Activated T-helper 1 cell treated with anti-CD3 and anti-CD28 coated beads, Interleukin-2, amount 50 U/mL, for 16 hours (primary cell): ENCODE data around the gene JMY.
"Not testable (repeated sequence)": the region's sequence is repeated elsewhere in the genome, so short reads cannot be mapped to it uniquely, and the experiment has no call there.

ENCODE experiments used
- DNase-seq, 2 donors: peaks; one replicate each; pipeline ENCODE4 v3.0.0-alpha.2; 2020; ENCODE audit warnings: low read depth in 1 of 2, low spot score in 1 of 2

The JMY gene

GRCh38 chr5:79236362-79236969 is 535 bp downstream of the JMY start:
- peak; percentile 16 to 26 for DNase-seq

DNA sequence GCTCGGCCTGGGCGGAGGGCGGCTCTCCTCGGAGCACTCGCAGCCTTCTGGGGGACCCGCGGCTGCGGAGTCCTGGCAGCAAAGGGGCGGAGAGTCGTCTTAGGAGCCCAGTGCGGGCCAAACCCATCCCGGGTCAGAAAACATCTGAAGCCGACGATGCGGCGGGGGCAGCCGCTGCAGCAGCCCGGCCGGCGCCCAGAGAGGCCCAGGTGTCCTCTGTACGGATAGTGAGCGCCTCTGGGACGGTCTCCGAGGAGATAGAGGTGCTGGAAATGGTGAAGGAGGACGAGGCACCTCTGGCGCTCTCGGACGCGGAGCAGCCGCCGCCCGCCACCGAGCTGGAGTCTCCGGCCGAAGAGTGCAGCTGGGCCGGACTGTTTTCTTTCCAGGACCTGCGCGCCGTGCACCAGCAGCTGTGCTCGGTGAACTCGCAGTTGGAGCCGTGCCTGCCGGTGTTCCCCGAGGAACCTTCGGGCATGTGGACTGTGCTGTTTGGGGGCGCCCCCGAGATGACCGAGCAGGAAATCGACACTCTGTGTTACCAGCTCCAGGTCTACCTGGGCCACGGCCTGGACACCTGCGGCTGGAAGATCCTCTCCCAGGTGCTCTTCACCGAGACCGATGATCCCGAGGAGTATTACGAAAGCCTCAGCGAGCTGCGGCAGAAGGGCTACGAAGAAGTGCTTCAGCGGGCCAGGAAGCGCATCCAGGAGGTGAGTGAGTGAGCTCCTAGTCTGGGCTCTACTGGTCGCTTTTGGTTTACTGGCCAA is 1.2 kb downstream of the JMY start:
- peak in 1 of 2 donors; percentile 15 for DNase-seq

- DNase-seq, result no peak
Measured at GRCh38 chr5:79237740-79238560, 2.0 kb downstream of the JMY start.

DNA sequence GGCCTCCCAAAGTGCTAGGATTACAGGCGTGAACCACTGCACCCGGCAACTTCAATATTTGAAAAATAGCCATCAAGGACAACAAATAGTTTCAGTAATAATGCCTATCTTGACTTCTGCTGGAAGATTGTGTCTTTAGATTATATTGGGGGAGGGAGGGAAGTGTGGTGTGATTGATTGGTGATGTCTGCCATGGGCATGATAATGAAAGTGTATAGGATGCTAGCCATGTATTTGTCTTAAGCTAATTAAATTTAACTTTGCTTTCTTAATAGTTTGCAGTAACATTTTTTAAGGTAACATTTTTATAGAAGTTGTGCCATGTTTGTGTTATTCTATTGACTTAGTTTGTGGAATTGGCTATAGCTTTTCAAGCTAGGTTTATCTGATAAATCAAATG is 4.6 kb downstream of the JMY start:
- DNase-seq, result no peak

GRCh38 chr5:79241535-79241979 is 5.6 kb downstream of the JMY start:
- no peak for DNase-seq

DNA sequence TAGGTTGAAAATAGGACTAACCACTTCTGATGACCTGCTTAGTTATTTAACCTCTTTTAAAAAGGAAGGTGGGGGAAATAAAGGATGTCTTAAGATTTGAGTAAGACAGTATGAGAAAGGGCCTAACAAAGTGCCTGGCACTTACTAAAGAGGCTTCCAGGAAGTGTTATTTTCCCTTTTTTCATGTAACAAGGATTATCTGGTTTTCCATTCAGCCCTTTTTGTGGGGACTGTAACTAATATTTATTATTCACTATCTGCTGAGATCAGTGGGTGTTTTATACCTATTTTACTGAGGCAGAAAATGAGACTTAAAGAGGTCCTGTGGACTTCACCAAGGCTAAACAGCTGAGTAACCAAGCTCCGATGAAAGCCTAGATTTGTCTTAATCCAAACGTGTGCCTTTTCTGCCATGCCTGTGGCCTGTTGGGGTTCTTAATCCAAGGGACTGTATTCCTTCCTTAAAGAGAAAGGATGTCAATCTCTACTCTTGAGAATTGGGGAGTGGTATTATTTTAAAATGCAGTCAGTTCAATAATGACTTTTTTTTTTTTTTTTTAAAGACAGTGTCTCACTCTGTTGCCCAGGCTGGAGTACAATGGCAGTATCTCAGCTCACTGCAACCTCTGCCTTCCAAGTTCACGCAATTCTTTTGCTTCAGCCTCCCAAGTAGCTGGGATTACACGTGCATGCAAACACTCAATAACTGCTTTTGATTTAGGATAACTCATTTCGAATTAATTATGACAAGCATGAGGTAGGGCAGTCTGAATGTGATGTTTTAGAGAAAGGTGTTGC is 6.5 kb downstream of the JMY start:
- no peak for DNase-seq

DNA sequence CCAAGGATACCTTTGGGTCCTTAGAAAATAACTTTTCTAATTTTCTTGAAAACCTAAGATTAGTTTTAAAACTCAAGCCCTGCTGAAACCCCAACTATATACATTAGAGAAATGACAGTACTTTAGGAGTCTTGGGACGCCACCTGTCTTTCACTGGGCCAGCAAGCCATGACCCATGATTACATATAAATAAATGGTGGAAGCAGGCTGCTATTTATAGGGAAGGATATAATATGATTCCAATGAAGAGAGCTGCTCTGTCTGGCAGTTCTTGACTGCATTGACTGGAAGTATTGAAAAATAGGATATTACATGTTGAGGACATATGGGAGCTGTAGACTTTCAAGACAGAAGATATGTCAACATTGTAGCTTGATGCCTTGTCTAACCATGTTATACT is 7.3 kb downstream of the JMY start:
- DNase-seq, result no peak

DNA sequence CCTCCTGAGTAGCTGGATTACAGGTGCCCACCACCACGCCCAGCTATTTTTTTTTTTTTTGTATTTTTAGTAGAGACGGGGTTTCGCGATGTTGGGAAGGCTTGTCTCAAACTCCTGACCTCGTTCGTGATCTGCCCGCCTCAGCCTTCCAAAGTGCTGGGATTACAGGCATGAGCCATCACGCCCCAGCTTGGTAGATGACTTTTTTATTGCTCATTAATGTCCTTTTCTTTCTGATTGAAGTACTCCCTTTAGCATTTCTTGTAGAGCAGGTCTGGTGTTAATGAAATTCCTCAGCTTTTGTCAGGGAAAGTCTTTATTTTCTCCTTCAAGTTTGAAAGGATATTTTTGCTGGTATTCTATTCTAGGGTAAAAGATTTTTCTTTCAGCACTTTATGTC is 18.1 kb downstream of the JMY start:
- not testable (repeated sequence) for DNase-seq

- DNase-seq, result no peak
Measured at GRCh38 chr5:79255786-79256557, 20.0 kb downstream of the JMY start.

DNA sequence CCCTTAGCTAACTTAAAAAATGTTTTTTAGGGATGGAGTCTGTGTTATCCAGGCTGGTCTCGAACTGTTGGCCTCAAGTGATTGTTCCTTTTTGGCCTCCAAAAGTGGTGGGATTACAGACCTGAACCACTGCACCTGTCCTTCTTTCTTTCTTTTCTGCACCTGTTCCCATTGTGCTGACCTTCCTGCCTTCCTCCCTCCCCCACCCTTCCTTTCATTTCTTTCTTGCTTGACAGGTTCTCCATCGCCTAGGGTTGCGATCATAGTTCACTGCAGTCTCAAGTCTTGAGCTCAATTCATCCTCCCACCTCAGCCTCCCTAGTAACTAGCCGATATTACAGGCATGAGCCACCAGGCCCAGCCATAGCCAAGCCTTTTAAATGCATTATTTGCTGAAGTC is 20.6 kb downstream of the JMY start:
- DNase-seq, result no peak

GRCh38 chr5:79257314-79257713 is 21.4 kb downstream of the JMY start:
- DNase-seq, result no peak

DNA sequence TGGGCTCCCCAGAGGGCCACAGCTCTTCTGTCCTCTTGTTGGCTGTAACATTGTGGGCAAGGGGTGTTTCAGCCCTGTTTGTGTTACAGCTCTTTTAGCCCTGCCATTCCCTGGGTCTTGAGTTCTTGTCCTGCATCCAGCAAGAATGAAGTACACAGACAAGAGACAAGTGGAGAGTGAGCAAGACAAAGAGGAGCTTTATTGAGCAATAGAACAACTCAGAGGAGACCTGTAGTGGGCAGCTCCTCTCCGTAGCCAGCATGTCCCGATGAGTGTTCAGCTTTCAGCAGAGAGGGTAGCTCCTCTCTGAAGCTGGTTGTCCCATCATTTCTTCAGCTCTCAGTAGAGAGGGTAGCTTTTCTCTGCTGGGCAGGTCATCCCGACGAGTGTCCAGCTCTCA is 22.9 kb downstream of the JMY start:
- DNase-seq, result no peak

DNA sequence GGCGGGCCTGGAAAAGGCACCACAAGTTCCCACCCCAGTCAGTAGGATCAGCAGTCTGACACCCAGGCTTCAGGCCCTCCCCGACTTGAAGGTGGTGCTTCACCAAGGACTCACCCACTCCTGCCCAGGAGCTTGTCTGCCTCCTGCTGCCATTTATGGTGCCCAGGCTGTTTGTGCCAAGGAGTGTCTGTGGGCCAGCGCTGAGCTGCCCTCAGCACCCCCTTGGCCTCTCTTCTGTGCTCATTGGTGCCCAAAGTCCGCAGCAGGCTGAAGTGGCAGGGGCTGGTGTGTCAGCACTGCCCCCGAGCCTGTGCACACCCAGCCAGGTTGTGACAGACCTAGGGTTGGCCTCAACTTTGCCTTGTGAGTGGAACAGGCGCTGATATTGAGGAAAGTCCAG is 23.5 kb downstream of the JMY start:
- no peak for DNase-seq

- DNase-seq, result no peak
Measured at GRCh38 chr5:79259810-79260209, 23.9 kb downstream of the JMY start.

- DNase-seq, result no peak
Measured at GRCh38 chr5:79261897-79262296, 26.0 kb downstream of the JMY start.

DNA sequence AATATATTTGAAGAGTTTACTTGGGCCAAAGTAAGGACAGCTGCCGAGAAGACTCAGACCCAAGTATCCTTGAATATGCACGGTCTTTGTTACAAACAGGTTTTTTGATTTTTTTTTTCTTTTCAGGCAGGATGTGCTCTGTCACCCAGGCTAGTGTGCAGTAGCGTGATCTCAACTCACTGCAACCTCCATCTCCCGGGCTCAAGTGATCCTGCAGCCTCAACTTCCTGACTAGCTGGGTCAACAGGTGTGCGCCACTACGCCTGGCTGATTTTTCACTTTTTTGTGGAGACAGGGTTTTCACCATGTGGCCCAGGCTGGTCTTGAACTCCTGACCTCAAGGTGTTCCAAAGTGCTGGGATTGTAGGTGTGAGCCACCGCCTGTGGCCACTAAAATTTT is 27.4 kb downstream of the JMY start:
- DNase-seq, result no peak

- DNase-seq, result no peak
Measured at GRCh38 chr5:79267180-79267579, 31.2 kb downstream of the JMY start.

DNA sequence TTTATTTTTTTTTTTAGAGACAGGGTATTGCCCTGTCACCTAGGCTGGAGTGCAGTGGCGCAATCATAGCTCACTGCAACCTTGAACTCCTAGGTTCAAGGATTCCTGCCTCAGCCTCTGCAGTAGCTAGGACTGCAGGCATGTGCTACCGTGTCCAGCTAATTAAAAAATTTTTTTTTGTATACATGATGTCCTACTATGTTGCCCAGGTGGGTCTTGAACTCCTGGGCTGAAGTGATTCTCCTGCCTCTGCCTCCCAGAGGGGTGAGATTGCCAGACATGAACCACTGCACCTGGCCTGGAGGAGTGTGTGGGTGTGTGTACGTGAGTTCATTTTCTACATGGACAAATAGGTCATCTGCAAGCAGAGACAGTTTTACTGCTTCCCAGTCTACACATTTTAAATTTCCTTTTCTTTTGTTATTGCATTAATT is 33.8 kb downstream of the JMY start:
- no peak for DNase-seq

DNA sequence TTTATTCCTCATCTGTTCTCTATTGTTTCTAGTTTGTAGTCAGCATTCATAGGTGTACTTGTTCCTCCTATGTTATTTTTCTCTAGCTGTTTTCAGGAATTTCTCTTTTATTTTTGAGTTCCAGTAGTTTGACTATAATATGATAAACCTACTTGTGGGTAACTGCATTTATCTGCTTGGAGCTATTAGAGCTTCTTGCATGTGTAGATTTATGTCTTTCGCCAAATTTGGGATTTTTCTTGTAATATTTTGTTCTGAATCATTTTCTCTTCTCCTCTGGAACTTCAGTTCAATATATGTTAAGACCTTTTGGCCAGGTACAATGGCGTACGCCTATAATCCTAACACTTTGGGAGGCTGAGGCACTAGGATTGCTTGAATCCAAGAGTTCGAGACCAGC is 37.4 kb downstream of the JMY start:
- no peak for DNase-seq

GRCh38 chr5:79284846-79285245 is 48.9 kb downstream of the JMY start:
- no peak for DNase-seq
